ENCODE data around the gene CPSF4L. TPM values are rescaled to one million over a fixed set of nuclear protein-coding genes. Genes with fewer than 3 reads are reported as not detected.
A peak's percentile ranks its signal among the peaks of the same experiment; 100 is the strongest.

Gene CPSF4L
- total RNA-seq, 1 donor from 2014 or later, result not detected

DNA sequence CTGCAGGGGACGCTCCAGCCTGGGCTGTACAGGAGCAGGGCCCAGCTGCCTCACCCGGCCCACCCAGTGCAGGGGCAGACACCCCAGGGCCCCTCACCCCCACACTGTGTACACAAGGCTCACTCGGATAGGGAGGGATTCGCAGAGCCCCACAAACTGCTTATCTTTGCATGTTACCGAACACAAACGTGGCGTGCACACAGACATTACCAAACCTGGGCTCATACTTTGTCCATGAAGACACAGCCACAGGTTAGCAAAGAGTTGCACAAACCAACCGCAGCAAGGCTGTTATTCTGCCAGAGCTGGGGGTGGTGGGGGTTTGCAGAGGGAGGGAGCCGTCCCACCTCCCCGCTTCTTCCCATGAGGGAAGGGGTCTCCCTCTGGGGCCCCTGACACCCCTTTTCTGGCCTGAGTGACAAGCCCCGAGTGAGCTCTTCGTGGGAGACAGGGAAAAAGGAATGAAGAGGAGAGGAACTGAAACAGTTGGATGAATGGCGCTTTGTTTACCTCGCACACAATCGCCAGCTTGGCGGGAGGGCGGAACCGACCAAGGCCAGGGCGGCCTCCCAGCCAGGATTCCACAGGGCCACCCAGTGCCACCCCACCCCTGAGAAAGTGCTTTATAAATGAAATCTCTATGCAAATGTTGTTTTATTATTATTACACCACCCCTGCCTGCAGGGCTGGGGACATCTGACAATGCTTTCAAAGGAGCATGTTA lies 434 bp upstream of the CPSF4L start:
- no peak overlapping the region for H3K4me3 ChIP-seq (ENCODE audit: low read depth, low read length)
- no peak for DNase-seq (ENCODE audit: low read depth)
- TF ChIP-seq, protein P1, sequence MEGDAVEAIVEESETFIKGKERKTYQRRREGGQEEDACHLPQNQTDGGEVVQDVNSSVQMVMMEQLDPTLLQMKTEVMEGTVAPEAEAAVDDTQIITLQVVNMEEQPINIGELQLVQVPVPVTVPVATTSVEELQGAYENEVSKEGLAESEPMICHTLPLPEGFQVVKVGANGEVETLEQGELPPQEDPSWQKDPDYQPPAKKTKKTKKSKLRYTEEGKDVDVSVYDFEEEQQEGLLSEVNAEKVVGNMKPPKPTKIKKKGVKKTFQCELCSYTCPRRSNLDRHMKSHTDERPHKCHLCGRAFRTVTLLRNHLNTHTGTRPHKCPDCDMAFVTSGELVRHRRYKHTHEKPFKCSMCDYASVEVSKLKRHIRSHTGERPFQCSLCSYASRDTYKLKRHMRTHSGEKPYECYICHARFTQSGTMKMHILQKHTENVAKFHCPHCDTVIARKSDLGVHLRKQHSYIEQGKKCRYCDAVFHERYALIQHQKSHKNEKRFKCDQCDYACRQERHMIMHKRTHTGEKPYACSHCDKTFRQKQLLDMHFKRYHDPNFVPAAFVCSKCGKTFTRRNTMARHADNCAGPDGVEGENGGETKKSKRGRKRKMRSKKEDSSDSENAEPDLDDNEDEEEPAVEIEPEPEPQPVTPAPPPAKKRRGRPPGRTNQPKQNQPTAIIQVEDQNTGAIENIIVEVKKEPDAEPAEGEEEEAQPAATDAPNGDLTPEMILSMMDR (conservative IDR thresholded peaks at IDR 0.05; ENCODE audit: low read depth, low read length), result no peak

DNA sequence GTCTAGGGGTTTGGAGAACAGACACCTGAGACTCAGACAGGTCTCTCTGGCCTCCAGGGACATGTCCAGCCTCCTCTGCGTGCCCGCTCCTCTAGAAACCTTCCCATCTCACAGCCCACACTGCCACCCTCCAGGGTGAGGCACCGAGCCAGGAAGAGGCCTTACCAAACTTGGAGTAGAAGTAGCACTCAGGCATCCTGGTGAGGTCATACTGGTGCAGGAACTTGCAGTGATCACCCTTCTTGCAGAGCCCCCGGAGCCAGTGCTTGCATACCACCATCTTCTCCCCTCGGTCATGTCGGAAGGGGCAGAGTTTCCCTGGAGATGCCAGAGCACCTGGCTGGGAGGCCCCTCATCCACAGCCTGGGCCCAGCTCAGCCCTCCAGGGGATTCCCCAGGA lies 4.2 kb downstream of the CPSF4L start:
- DNase-seq (ENCODE audit: low read depth), result no peak
- H3K4me3 ChIP-seq (ENCODE audit: low read depth, low read length), result no peak overlapping the region
- TF ChIP-seq, protein P1 (conservative IDR thresholded peaks at IDR 0.05; ENCODE audit: low read depth, low read length), result no peak

DNA sequence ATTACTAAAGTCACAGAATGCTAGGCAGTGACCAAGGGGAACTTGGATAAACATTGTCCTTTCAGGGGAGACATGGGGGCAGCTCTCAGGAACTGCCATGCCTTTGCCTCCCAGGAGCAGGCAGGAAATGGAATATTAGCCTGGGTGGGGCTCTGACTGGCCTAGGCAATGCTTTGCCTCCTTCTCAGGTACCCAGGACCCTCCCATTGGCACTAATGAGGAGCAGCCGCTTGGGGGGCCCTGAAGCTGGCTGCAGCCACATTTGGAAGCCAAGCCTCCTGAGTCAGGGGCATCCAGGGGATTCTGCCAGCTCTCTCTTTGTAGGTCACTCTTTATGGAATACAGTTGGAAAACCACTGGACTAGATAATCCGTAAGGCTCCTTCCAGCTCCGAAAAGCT lies 5.5 kb downstream of the CPSF4L start:
- TF ChIP-seq, protein P1 (conservative IDR thresholded peaks at IDR 0.05; ENCODE audit: low read depth, low read length), result no peak
- DNase-seq (ENCODE audit: low read depth), result no peak

DNA sequence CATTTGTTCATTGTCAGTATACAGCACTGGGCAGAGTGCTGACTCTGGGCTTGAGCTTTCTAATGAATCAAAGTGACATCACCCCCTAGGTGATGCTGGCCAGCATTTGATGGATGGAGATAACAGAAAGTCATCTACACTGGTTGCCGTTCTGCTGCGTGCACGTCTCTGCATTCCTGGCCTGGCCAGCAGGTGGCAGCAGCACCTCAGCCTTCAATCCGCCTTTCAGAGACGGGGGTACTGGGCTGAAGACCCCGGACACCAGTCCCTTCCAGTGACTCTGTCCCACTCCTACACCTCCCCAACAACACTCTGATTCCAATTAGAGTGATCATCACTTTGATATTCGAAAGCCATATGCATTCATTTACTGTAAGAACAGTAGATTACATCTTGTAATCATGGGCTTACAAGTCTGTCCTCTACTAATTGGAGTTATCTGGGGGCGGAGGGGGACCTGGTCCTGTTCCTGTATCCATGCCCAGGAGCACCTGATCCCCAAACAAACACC lies 6.0 kb downstream of the CPSF4L start:
- TF ChIP-seq, protein P1 (conservative IDR thresholded peaks at IDR 0.05; ENCODE audit: low read depth, low read length), result peak; percentile 97
- no peak overlapping the region for H3K4me3 ChIP-seq (ENCODE audit: low read depth, low read length)
- no peak for DNase-seq (ENCODE audit: low read depth)

More for the DNA sequence above, 5.5 kb downstream of the CPSF4L start:
- no peak overlapping the region for H3K4me3 ChIP-seq (ENCODE audit: low read depth, low read length)

DNA sequence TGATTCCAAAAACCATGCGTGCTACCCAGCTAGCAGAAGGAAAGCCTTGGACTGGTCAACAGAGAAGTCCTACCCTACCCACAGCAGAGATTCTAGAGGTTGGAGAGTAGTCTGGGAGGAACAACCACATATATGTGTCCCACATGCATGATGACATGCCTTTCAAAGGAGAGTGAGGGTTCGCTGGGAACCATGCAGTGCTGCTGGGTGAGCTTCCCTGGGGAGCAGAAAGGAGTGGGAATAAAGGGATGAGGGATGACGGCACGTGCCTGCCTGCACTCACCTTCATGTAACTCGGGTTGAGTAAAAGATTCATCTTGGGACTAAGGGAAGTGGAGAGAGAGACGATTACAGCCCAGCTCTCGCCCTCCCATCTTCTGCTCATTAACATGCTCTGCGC lies 9.8 kb downstream of the CPSF4L start:
- H3K4me3 ChIP-seq (ENCODE audit: low read depth, low read length), result no peak overlapping the region
- TF ChIP-seq, protein P1 (conservative IDR thresholded peaks at IDR 0.05; ENCODE audit: low read depth, low read length), result no peak
- DNase-seq (ENCODE audit: low read depth), result no peak

DNA sequence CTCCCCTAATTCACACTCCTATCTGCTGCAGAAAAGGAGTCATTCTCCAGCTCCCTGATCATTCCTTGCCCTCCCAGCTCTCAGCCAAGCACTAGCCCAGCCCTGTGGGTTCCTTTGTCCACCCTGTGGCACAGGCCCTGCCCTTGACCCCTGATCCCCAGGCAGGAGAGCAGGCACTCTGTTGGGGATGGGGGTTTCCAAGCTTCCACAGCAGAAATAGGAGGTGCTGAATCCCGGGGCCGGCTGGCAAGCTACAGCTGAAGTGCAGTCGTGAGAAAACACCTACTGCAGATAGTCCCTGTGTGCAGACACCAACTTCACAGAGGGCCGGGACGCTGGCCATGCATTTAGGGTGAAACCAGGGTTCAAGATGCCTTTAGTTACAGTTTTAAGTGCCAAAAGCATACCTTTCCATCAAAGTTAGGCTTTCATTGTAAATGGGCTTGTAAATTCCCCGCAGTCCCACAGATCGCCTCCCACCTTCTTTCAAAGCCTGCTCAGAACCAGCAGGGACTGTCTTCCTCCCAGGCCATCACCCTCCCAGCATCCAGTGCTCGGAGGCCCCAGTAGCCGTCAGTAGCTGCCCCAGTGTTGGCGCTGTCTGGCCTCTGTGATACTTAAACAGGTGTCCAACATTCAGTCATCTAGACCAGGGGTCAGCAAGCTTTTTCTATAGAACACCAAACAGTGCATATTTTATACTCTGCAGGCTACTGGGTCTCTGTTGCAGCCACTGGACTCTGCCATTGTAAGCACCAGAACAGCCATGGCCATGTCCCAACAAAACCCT lies 10.6 kb downstream of the CPSF4L start:
- no peak overlapping the region for H3K4me3 ChIP-seq (ENCODE audit: low read depth, low read length)
- TF ChIP-seq, protein P1 (conservative IDR thresholded peaks at IDR 0.05; ENCODE audit: low read depth, low read length), result no peak
- DNase-seq (ENCODE audit: low read depth), result no peak

Data from epithelial cell of proximal tubule (primary cell).